GM23248 (cell line): Measurements from ENCODE around the gene ZNF318.

Experiments
- EZH2 ChIP-seq: fragments of 200-600 bp; sonication (generic); IDR thresholded peaks from 2 replicates; pipeline ENCODE4 v1.6.1; 2018; ENCODE audit warnings: antibody characterized with exemption, mild to moderate bottlenecking; ENCODE audit not compliant: insufficient read depth, poor library complexity, severe bottlenecking
- EZH2phosphoT487 ChIP-seq: fragments of 200-600 bp; sonication (generic); IDR thresholded peaks from 2 replicates; pipeline ENCODE4 v1.6.1; 2018; ENCODE audit warnings: antibody characterized with exemption, moderate library complexity, mild to moderate bottlenecking, low read depth; ENCODE audit not compliant: insufficient read depth

DNA sequence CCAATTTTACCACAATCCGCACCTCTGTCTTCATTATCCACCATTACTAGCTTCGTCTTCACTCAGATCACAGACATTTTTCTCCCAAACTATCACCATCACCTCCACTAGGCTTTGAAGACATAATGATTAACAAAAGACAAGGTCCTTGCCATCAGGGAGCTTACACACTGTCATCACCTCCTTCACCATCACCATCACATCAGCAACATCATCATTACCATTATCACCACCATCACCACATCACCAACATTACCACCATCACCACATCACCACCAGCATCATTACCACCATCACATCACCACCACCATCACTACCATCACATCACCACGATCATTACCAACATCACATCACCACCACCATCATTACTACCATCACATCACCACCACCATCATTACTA, 75.7 kb downstream of the ZNF318 start:
- TF ChIP-seq EZH2, result no peak
- no peak for TF ChIP-seq EZH2phosphoT487
